GM23338 (cell line): Measurements from ENCODE around the gene PTGER2.

Source experiments
- CREB1 ChIP-seq: fragments of 250-450 bp; sonication (Bioruptor Pico); IDR thresholded peaks from 2 replicates; pipeline ENCODE4 v1.5.0; 2020; ENCODE audit warnings: low read depth, mild to moderate bottlenecking, moderate library complexity
- CTCF ChIP-seq, 2 experiments: fragments of 200-600 bp in 1 of 2; sonication (generic) in 1 of 2; conservative IDR thresholded peaks; 2 replicates each; pipeline versions ENCODE4 v1.5.1 to v1.6.1; 2016 to 2017; ENCODE audit warnings: antibody characterized with exemption in 2 of 2, low read depth in 2 of 2, mild to moderate bottlenecking in 2 of 2, moderate library complexity in 1 of 2
- ETS1 ChIP-seq: IDR thresholded peaks from 2 replicates; pipeline ENCODE4 v1.6.1; 2016; ENCODE audit warnings: antibody characterized with exemption
- EZH2 ChIP-seq: fragments of 200-600 bp; sonication (generic); IDR thresholded peaks from one replicate; pipeline ENCODE4 v1.8.0; 2017; ENCODE audit warnings: antibody characterized with exemption, mild to moderate bottlenecking, low read depth; ENCODE audit not compliant: unreplicated experiment
- EZH2phosphoT487 ChIP-seq: fragments of 200-600 bp; sonication (generic); IDR thresholded peaks from one replicate; pipeline ENCODE4 v1.8.1; 2018; ENCODE audit warnings: antibody characterized with exemption; ENCODE audit not compliant: unreplicated experiment
- JUNB ChIP-seq: IDR thresholded peaks from one replicate; pipeline ENCODE4 v1.6.1; 2016; ENCODE audit warnings: antibody characterized with exemption; ENCODE audit not compliant: unreplicated experiment
- POLR2AphosphoS5 ChIP-seq: IDR thresholded peaks from 2 replicates; pipeline ENCODE4 v1.6.1; 2016; ENCODE audit warnings: antibody characterized with exemption, low read depth
- REST ChIP-seq: IDR thresholded peaks from one replicate; pipeline ENCODE4 v1.6.1; 2018; ENCODE audit warnings: antibody characterized with exemption; ENCODE audit not compliant: unreplicated experiment
- STAT1 ChIP-seq: IDR thresholded peaks from one replicate; pipeline ENCODE4 v1.6.1; 2016; ENCODE audit warnings: antibody characterized with exemption; ENCODE audit not compliant: unreplicated experiment
- ZNF114 ChIP-seq: fragments of 250-450 bp; sonication (Bioruptor Pico); IDR thresholded peaks from 2 replicates; pipeline ENCODE4 v1.5.0; 2020; ENCODE audit warnings: mild to moderate bottlenecking, moderate library complexity

GRCh38 chr14:52370406-52370935, 56.4 kb downstream of the PTGER2 start:
- TF ChIP-seq CTCF (conservative IDR thresholded peaks at IDR 0.05; ENCODE audit: low read depth in 2 of 2) (no peak), ZNF114 (no peak), EZH2 (no peak), JUNB (no peak), STAT1 (no peak), EZH2phosphoT487 (no peak), REST (no peak), POLR2AphosphoS5 (no peak), CREB1 (CRISPR knock-in tag) (no peak), ETS1 (no peak)
